Occipital lobe (tissue), 2 donors: ENCODE results near the gene ADGRE1. TPM values are rescaled to one million over a fixed set of nuclear protein-coding genes. Genes with fewer than 3 reads are reported as not detected.
"Not testable (repeated sequence)": the region's sequence is repeated elsewhere in the genome, so short reads cannot be mapped to it uniquely, and the experiment has no call there.

Experiments
- DNase-seq: peaks from one replicate; lab custom pipeline; 2025; lab: John Stamatoyannopoulos, UW
- total RNA-seq: library from RNA; depleted of rRNA; stranded (reverse); fragments of >200 nt; gene quantifications from one replicate; pipeline ENCODE4 v1.2.3, GENCODE V29; 2014

The ADGRE1 gene, protein sequence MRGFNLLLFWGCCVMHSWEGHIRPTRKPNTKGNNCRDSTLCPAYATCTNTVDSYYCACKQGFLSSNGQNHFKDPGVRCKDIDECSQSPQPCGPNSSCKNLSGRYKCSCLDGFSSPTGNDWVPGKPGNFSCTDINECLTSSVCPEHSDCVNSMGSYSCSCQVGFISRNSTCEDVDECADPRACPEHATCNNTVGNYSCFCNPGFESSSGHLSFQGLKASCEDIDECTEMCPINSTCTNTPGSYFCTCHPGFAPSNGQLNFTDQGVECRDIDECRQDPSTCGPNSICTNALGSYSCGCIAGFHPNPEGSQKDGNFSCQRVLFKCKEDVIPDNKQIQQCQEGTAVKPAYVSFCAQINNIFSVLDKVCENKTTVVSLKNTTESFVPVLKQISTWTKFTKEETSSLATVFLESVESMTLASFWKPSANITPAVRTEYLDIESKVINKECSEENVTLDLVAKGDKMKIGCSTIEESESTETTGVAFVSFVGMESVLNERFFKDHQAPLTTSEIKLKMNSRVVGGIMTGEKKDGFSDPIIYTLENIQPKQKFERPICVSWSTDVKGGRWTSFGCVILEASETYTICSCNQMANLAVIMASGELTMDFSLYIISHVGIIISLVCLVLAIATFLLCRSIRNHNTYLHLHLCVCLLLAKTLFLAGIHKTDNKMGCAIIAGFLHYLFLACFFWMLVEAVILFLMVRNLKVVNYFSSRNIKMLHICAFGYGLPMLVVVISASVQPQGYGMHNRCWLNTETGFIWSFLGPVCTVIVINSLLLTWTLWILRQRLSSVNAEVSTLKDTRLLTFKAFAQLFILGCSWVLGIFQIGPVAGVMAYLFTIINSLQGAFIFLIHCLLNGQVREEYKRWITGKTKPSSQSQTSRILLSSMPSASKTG
- total RNA-seq: not detected

DNA sequence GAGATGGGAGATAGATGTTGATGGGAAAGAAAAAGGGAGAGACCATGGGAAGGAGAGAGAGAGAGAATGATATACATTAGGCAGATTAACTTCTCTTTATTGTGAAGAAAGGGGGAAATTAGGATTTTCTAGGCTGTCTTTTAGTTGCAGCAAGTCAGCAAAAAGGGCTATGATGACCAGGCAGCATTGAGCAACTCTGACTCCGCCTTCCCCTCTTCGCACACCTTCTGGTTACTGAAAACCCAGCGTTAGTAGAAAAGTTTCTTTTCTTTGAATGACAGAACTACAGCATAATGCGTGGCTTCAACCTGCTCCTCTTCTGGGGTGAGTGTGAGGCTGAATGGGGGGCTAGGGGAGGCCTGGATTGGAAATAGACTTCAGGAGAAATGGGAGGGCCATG lies at the start of gene ADGRE1:
TSS of gene ADGRE1 (plus strand) at position 264 of the 400 bp plus-strand sequence. CDS start at position 294, 30 bp downstream.
- DNase-seq: no peak

DNA sequence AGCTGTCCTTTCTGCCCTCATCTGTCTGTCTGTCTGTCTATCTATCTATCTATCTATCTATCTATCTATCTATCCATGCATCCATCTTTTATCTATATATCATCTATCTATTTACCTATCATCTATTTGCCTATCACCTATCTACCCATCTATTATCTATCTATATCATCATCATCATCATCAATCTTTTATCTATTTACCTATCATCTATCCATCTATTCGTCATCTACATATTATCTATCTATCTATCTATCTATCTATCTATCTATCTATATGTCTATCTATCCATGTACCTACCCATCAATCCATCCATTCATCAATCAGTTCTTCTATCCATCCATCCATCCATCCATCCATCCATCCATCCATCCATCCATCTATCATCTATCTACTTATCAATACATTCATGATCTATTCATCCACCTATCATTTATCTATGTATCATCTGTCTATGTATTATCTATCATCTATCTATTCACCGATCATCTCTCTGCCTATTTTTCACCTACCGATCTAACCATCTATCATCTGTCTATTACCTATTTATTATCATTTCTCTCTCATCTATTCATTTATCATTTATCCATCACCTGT lies 49.2 kb upstream of the ADGRE1 start:
- DNase-seq: no peak

DNA sequence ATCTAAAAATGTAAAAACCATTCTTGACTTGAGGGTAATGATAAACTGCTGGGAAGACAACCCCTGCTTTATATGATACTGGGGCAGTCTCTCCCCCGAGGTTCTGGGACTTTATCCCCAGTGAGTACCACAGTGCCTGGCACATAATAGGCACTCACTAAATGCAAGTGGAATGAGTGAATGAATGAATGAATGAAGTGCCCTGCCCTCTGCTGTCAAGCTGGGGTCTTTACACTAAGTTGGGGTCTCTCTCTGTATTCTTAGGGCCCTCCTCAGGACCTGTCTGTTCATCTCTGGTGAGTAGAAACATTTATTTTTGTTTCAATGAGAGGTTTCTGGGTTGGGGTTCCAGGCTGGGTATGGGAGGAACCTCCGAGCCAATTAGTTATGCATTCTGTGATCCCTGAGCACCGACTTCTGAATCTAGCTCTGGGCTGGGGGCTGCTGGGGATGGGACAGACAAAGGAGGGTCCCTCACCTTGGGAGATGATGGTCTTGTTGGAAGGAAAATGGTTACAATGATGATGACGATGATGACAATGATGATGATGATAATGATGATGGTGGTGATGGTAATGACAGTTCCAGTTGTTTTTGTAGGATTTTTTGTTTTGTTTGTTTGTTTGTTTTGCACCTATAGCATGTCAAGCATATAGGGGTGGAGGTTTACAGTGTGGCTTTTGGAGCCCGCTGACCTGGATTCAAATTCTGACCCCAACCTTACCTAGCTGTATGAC lies 44.3 kb upstream of the ADGRE1 start:
- no peak for DNase-seq

DNA sequence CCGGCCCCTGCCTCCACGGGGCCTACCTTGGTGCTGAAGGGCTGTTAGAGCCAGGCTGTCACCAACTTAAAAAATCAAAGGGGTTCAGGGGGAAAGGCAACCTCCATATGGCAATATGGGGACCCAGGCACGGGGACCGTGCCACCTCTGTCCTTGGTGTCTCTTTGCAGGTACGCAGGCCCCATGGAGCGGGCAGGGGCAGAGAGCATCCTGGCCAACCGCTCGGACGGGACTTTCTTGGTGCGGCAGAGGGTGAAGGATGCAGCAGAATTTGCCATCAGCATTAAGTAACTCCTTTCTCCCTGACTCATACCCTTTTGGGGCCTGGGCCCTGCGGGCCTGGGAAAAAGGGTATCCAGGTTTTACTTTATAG lies 39.6 kb upstream of the ADGRE1 start:
- no peak for DNase-seq

DNA sequence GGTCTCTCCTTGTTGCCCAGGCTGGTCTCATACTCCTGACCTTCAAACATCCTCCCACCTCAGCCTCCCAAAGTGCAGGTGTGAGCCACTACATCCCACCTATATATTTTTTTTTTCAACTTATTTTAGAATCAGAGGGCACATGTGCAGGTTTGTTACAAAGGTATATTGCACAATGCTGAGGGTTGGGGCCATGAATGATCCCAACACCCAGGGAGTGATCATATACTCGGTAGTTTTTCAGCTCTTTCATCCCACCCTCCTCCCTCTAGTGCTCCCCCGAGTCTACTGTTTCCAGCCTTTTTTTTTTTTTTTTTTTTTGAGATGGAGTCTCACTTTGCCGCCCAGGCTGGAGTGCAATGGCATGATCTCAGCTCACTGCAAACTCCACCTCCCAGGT lies 38.4 kb upstream of the ADGRE1 start:
- DNase-seq: no peak

DNA sequence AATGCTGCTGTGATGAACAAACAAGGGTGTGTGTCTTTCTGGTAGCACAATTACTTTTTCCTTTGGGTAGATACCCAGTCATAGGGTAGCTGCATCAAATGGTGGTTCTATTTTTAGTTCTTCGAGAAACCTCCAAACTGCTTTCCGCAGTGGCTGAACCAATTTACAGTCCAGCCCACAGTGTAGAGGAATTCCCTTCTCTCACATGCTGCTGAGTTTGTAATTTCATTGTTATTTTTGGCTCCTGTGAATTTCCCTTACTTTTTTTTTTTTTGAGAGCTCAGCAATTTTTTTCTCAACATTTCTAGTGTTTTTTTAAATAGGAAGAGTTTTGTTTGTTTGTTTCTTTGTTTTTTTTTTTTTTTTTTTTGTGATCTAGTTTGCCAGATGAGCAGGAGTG lies 37.5 kb upstream of the ADGRE1 start:
- no peak for DNase-seq

DNA sequence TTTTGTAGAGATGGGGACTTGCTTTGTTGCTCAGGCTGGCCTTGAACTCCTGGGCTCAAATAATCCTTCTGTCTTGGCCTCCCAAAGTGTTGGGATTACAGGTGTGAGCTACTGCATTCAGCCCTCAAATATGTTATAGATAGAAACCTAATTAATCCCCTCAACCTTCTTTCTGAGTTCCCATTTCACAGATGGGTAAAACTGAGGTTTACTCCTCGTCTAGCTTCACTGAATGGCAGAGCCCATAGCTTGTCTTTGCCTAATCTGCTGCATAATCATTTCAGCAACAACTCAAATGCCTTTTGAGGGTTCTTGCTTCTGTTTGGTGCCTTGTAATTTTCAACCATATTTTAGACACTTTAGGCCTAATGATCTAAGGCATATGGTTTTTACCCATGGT lies 36.0 kb upstream of the ADGRE1 start:
- DNase-seq: no peak

DNA sequence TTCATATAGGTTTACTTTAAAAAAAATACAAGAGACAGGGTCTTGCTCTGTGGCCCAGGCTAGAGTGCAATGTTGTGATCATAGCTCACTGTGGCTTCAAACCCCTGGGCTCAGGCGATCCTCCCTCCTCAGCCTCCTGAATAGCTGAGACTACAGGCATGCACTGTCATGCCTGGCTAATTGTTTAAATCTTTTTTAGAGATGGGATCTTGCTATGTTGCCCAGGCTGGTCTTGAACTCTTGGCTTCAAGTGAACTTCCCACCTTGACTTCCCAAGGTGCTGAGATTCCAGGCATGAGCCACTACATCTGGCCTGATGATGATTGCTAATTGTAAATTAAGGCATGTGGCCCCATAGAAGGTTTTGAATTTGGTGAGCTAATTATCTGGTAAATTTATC lies 35.4 kb upstream of the ADGRE1 start:
- DNase-seq: no peak

DNA sequence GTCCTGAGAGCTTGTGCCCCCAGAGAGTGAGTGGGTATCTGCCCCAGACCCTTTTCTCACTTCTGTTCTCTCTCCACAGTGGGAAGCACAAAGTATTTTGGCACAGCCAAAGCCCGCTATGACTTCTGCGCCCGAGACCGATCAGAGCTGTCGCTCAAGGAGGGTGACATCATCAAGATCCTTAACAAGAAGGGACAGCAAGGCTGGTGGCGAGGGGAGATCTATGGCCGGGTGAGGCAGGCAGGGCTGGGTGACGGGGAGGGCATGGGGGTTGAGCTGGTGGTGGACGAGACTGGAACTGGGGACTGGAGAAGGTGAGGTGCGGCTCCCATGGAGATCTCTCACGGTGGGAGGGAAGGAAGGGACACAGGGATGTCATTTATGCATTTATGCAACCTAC lies 33.5 kb upstream of the ADGRE1 start:
- DNase-seq: no peak

DNA sequence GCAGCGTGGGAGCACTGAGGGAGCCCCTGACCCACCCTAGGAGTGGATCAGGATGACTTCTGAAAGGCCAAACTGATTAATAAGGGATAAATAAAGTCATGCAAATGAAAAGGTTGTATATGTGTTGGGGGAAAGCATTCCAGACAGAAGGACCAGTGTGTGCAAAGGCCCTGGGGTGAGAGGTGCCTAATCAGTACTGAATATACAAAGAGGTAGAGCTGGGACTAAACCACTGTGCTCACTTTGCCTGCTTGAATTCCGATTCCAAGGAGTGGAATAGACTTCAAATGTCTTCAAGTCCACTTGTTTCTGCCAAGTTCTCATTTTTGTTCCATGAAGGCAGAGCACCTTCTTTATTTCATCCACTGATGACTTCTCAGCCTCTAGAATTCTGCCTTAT lies 32.6 kb upstream of the ADGRE1 start:
- DNase-seq: no peak

DNA sequence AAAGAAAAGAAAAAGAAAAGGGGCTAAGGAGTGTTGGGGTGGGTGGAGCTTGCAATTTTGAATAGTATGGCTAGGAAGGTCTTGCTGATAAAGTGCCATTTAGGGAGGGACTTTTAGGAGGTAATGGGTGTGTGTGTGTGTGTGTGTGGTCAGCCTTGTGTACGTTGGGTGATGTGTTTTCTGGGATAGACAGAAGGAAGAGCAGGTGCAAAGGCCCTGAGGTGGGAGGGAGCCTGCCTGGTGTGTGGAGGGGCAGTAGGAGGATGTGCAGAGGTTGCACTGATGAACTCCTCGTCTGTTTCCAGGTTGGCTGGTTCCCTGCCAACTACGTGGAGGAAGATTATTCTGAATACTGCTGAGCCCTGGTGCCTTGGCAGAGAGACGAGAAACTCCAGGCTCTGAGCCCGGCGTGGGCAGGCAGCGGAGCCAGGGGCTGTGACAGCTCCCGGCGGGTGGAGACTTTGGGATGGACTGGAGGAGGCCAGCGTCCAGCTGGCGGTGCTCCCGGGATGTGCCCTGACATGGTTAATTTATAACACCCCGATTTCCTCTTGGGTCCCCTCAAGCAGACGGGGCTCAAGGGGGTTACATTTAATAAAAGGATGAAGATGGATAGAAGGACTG lies 30.5 kb upstream of the ADGRE1 start:
- DNase-seq: no peak

DNA sequence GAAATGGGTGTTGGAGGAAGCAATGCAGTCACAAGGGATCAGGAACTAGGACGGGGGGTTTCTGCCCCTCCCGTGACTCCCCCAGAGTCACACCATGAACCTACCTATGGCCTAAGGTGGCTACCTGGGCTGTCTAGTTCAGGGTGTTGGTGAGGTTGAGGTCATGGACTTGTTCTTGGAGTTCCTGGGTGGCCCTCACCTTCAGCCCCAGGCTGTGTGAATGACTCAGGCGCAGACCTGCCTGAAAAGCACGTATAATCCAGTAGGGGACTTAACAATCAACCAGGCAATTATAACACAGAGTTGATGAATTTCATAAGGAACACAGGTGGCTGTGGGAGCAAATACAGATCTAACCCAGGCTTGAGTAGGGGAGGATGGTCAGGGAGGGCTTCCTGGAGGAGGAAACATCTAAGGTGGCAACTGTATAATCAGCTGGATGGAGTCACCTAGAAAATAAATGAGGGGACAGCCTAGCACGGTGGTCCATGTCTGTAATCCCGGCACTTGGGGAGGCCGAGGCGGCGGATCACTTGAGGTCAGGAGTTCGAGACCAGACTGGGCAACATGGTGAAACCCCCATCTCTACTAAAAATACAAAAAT lies 25.6 kb upstream of the ADGRE1 start:
- DNase-seq: no peak

DNA sequence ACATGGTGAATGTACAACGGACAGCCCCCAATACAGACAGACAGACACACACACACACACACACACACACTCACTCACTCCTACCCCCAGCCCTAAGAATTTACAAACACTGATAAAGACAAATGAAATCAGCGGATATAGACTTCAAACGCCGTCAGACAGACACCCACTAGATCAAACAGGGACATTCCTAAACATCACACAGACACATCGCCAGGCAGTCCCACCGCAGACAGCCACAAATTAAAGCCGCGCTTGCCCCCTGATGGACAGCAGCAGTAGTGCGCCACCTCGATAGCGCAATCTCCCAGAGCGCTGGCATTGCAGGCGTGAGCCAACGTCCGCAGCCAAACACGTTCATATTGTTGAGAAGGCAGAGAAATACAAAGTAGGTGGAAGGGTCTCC lies 24.7 kb upstream of the ADGRE1 start:
- peak; percentile 12 for DNase-seq

DNA sequence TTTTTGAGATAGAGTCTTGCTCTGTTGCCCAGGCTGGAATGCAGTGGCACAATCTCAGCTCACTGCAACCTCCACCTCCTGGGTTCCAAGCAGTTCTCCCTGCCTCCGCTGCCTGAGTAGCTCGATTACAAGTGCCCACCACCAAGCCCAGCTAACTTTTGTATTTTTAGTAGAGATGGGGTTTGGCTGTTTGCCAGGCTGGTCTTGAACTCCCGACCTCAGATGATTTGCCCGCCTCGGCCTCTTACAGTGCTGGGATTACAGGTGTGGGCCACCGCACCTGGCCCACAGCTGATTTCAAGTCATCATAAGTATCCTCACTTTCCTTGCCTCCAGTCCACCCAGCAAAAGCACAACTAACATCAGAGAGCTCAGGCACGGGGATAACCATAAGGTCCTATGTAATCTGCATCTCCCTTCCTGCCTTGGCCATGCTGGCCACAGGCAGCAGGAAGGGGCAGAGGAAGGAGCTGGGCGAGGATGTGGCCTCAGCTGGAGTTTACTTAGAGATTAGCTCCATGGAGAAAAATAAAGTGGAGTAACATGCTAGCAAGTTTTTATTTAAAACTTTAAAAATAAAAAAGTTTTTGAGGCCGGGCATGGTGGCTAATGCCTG lies 22.9 kb upstream of the ADGRE1 start:
- DNase-seq: no peak

DNA sequence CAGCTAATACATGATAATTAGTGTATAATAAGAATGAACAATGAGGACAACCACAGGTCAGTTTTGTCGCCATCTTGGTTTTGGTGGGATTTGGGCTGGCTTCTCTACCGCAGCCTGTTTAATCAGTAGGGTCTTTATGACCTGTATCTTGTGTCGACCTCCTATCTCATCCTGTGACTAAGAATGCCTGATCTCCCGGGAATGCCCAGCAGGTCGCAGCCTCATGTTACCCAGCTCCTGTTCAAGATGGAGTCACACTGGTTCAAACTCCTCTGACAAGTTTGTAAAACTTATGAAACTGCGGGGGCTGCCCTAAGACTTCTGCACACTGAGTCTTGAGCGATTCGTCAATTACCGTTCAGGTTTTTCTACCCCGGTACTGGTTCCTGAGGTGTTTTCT lies 21.5 kb upstream of the ADGRE1 start:
- DNase-seq: no peak

DNA sequence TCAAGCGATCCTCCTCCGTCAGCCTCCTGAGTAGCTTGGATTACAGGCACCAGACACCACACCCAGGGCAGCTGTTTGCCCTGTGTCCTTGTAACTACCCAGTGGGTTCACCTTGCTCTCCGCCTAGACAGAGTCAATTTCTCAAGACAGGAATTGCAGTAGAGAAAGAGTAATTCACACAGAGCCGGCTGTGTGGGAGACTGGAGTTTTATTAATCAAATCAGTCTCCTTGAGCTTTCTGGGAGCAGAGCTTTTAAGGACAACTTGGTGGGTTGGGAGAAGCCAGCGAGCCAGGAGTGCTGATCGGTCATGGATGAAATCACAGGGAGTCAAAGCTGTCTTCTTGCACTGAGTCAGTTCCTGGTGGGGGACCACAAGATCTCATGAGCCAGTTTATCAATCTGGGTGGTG lies 20.6 kb upstream of the ADGRE1 start:
- no peak for DNase-seq

DNA sequence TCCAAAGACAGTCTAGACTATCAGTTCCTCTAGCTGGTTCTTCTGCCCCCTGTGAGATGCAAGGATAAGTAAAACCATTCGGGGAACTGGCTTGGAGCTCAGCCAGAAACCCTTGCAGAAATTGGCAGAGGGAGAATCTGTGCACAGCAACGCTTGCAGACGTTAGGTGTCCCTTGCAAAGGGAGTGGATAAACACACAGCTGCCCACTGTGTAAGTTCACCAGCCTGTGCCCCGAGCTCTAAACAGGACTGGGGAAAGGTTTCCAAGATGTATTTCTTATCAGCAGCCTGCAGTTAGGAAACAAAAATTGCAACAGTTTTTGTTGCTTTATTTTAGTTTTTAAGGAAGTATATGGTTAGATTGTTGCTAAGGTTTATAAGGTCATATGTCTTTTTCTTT lies 19.0 kb upstream of the ADGRE1 start:
- DNase-seq: no peak

DNA sequence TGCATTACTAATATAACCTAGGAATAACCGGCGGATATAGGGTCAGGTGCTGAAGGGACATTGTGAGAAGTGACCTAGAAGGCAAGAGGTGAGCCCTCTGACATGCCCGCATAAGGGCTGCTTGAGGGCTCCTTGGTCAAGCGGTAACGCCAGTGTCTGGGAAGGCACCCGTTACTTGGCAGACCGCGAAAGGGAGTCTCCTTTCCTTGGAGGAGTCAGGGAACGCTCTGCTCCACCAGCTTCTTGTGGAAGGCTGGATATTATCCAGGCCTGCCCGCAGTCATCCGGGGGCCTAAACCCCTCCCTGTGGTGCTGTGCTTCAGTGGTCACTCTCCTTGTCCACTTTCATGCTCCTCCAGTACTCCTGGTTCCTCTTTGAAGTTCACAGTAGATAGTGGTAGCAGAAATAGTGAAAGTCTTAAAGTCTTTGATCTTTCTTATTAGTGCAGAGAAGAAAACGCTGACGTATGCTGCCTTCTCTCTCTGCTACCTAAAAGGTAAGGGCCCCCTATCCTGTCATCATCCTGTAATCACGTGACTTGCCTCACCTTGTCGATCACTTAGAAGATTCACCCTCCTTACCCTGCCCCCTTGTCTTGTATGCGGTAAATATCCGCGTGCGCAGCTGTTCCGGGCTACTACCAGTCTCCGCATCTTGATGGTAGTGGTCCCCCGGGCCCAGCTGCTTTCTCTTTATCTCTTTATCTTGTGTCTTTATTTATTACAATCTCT lies 18.1 kb upstream of the ADGRE1 start:
- not testable (repeated sequence) for DNase-seq

DNA sequence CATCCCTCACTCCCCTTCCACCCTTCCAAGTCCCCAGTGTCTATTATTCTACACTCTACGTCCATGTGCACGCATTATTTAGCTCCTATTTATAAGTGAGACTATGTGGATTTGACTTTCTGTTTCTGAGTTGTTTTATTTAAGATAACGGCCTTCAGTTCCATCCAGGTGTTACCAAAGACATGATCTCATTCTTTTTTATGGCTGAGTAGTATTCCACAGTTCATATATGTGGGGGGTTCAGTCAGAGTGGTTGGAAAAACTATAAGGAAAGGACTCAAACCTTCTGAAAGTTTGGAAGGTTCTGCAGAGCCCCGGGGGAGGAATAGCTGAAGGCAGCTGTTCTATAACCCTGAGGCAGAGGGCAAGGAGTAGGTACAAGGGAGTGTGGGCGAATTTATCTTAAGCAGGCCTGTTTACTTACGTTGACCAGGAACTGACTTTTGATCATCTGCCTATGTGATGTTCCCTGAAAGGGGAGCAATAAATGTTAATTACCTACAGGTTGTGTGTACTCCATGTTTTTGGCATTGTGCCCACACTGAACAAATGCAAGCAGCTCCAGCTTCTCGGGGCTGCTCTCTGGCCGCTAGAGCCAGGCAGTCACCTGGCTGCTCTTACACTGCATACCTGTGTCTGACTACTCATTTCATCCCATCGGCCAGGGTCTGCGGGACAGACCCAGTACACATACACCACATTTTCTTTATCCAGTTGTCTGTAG lies 13.5 kb upstream of the ADGRE1 start:
- no peak for DNase-seq
